ENCODE measurements around the gene EVPLL.
A peak's percentile ranks its signal among the peaks of the same experiment; 100 is the strongest.
"Not testable (repeated sequence)": the region's sequence is repeated elsewhere in the genome, so short reads cannot be mapped to it uniquely, and the experiment has no call there.

Gene EVPLL

DNA sequence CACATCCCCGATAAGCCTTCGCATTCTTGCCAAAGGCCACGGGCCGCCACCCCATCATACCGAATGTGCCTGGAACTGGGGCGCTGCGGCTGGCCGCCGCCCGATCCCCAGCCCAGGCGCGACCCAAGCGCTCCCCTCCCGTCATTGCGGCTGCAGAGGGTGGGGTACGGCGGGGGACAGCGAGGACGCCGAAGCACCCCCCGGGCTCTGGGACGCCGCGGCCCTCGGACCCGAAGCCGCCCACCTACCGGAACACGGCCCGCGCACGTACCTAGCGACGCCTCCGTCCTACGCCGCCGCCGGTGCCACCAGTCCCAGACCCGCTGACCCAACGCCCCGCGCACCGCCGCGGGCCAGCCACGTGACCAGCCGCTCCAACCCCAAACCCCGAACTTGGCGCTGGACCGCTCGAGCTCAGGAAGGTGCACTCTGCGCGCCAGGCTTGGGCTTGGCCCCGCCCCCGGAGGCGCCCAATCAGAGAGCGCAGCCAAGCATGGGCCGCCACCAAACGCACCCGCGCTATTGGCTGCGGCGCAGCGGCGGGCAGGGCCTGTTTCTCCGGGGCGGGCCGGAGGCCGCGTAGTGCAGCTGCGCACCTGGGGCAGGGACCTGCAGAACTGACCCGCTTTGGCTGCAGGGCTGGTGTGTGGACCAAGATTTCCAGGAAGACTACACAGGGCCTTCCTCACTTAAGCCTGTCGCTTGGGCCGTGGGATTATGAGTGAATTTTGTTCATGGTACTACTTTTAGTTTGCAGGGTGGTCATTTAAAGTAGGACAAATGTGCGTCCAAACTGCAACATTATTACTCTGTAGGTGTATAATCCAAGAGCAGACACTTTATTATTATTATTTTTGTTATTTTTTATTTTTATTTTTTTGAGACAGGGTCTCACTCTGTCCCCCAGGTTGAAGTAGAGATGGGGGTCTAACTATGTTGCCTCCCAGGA lies 14.2 kb upstream of the EVPLL start, which contains the start of gene SHMT1:
Gene SHMT1 (minus strand): TSS at position 450 of the 949 bp plus-strand sequence. CDS start 7,569 bp downstream, outside the sequence.
- Mint-ChIP-seq H3K27ac (ENCODE audit: low read depth) (peak within 1 kb of the TSS; percentile 87), H3K27me3 (no peaks in the 10 kb centered on the region), H3K4me1 (peaks cover 18% of the 10 kb centered on the region), H3K4me3 (peak within 1 kb of the TSS; percentile 91), H3K9me3 (no peaks in the 10 kb centered on the region), H3K36me3 (ENCODE audit: insufficient read depth) (peaks cover 12% of the 10 kb centered on the region)
- ATAC-seq (replicated peaks; ENCODE audit: extremely low read depth, poor library complexity, severe bottlenecking) (peak; percentile 100), DNase-seq (ENCODE audit: low spot score in 2 of 2) (peak; percentile 79 to 82)

DNA sequence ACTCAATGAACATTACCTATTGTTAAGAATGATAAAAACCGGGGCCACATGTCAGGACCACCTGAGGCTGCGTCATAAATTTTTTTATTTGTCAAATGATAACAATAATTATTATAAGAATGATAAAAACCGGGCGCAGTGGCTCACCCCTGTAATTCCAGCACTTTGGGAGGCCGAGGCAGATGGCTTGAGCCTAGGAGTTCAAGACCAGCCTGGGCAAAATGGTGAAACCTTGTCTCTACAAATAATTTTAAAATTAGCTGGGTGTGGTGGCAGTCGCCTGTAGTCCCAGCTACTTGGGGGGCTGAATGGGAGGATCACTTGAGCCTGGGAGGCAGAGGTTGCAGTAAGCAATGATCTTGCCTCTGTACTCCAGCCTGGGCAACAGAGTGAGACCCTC lies 13.4 kb upstream of the EVPLL start:
- Mint-ChIP-seq H3K36me3 (ENCODE audit: insufficient read depth) (peaks cover 12% of the 10 kb centered on the region), H3K27ac (ENCODE audit: low read depth) (no peak overlapping the region), H3K9me3 (no peaks in the 10 kb centered on the region), H3K4me3 (no peak overlapping the region), H3K27me3 (no peaks in the 10 kb centered on the region), H3K4me1 (peaks cover 18% of the 10 kb centered on the region)
- DNase-seq (ENCODE audit: low spot score in 2 of 2) (no peak), ATAC-seq (replicated peaks; ENCODE audit: extremely low read depth, poor library complexity, severe bottlenecking) (no peak)

DNA sequence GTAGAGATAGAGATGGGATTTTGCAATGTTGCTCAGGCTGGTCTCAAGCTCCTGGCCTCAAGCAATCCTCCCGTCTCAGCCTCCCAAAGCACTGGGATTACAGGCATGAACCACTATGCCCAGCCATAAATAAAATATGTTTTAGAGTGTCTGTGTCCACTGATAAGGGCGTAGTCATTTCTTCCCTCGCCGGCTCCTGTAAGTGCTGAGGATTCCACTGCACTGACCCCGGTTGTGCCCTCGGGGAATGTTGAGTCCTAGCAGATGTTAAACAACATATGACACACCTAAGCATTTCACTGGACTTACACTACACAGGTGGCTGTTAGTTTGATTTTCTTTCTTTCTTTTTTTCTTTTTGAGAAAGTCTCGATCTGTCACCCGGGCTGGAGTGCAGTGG lies 8.6 kb upstream of the EVPLL start:
- DNase-seq (ENCODE audit: low spot score in 2 of 2) (no peak), ATAC-seq (replicated peaks; ENCODE audit: extremely low read depth, poor library complexity, severe bottlenecking) (no peak)
- peaks cover 20% of the 10 kb centered on the region for H3K27me3 Mint-ChIP-seq
- H3K9me3 Mint-ChIP-seq: no peaks in the 10 kb centered on the region
- H3K4me3 Mint-ChIP-seq: no peak overlapping the region
- H3K4me1 Mint-ChIP-seq: no peaks in the 10 kb centered on the region
- no peak overlapping the region for H3K27ac Mint-ChIP-seq (ENCODE audit: low read depth)
- H3K36me3 Mint-ChIP-seq (ENCODE audit: insufficient read depth): no peaks in the 10 kb centered on the region

DNA sequence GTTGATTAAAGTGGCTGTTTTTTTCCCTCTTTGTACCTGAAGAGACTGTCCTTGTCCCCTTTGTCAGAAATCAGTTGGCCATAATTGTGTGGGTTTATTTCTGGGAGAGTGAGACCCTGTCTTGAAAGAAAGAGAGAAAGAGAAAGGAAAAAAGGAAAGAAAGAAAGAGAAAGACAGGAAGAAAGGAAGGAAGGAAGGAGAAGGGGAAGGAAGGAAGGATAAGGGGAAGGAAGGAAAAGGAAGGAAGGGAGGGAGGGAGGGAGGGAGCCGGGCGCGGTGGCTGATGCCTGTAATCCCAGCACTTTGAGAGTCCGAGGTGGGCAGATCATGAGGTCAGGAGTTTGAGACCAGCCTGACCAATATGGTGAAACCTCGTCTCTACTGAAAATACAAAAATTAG lies 6.8 kb upstream of the EVPLL start:
- no peak overlapping the region for H3K4me3 Mint-ChIP-seq
- no peaks in the 10 kb centered on the region for H3K9me3 Mint-ChIP-seq
- peak overlapping the region; percentile 52 for H3K27ac Mint-ChIP-seq (ENCODE audit: low read depth)
- ATAC-seq (replicated peaks; ENCODE audit: extremely low read depth, poor library complexity, severe bottlenecking) (no peak), DNase-seq (ENCODE audit: low spot score in 2 of 2) (no peak)
- H3K27me3 Mint-ChIP-seq: peaks cover 20% of the 10 kb centered on the region
- no peaks in the 10 kb centered on the region for H3K36me3 Mint-ChIP-seq (ENCODE audit: insufficient read depth)
- H3K4me1 Mint-ChIP-seq: no peaks in the 10 kb centered on the region

DNA sequence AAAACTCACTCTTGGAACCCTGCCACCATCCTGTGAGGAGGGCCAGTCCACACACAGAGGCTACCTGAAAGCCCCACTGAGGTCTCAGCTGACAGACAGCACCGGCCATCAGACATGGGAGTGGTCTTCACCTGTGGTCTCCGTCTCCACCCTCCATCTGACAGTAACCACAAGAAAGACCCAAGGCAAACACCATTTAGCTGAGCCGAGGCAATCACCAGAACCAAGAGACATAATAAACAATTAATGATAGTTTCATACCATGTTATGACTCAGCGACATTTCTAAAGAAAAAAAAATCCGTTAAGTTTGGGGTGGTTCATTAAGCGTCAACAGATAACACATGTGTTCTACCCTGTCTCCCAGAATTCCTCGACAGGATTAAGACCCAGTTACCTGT lies 6.1 kb upstream of the EVPLL start:
- no peaks in the 10 kb centered on the region for H3K36me3 Mint-ChIP-seq (ENCODE audit: insufficient read depth)
- peaks cover 20% of the 10 kb centered on the region for H3K27me3 Mint-ChIP-seq
- no peaks in the 10 kb centered on the region for H3K9me3 Mint-ChIP-seq
- no peaks in the 10 kb centered on the region for H3K4me1 Mint-ChIP-seq
- H3K4me3 Mint-ChIP-seq: no peak overlapping the region
- ATAC-seq (replicated peaks; ENCODE audit: extremely low read depth, poor library complexity, severe bottlenecking) (no peak), DNase-seq (ENCODE audit: low spot score in 2 of 2) (no peak)
- H3K27ac Mint-ChIP-seq (ENCODE audit: low read depth): no peak overlapping the region

DNA sequence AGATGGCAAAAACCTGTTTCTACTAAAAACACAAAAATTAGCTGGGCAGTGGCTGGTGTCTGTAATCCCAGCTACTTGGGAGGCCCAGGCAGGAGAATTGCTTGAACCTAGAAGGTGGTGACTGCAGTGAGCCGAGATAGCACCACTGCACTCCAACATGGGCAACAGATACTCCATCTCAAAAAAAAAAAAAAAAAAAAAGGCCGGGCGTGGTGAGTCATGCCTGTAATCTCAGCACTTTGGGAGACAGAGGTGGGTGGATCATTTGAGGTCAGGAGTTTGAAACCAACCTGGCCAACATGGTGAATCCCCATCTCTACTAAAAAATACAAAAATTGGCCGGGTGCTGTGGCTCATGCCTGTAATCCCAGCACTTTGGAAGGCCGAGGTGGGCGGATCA lies 4.4 kb upstream of the EVPLL start:
- H3K27ac Mint-ChIP-seq (ENCODE audit: low read depth); ATAC-seq (replicated peaks; ENCODE audit: extremely low read depth, poor library complexity, severe bottlenecking); H3K9me3 Mint-ChIP-seq; H3K4me3 Mint-ChIP-seq; DNase-seq (ENCODE audit: low spot score in 2 of 2); H3K4me1 Mint-ChIP-seq; H3K36me3 Mint-ChIP-seq (ENCODE audit: insufficient read depth): not testable (repeated sequence)
- peaks cover 20% of the 10 kb centered on the region for H3K27me3 Mint-ChIP-seq

DNA sequence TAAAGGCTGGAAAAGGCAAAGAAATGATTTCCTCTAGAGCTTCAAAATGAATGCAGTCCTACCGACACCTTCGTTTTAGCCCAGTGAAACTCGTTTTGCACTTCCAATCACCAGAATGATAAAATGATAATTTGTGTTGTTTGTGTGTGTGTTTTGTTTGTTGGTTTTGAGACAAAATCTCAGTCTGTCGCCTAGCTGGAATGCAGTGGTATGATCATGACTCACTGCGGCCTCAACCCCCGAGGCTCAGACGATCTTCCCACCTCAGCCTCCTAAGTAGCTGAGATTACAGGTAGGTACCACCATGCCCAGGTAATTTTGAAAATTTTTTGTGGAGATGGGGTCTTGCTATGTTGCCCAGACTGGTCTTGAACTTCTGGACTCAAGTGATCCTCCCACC lies 3.4 kb upstream of the EVPLL start:
- Mint-ChIP-seq H3K9me3 (no peaks in the 10 kb centered on the region), H3K4me1 (no peaks in the 10 kb centered on the region)
- ATAC-seq (replicated peaks; ENCODE audit: extremely low read depth, poor library complexity, severe bottlenecking): no peak

DNA sequence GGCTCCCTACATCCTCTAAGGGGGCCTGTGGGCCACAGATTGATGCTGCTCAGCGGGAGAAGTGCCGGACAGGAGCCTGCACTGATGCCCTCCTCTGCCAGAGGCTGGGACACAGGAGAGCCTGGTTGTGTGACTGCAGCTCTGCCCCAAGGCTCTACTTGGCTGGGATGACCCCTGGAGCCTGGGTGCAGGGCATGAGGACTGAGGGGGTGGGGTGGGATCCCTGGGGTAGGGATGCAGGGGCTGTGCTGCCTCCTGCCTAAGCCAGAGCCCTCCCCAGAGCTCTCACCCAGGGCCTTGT lies 577 bp downstream of the EVPLL start:
- Mint-ChIP-seq H3K27ac (ENCODE audit: low read depth) (no peak overlapping the region), H3K4me3 (no peak overlapping the region), H3K27me3 (peaks cover 14% of the 10 kb centered on the region), H3K36me3 (ENCODE audit: insufficient read depth) (peaks cover 2% of the 10 kb centered on the region), H3K9me3 (no peaks in the 10 kb centered on the region), H3K4me1 (no peaks in the 10 kb centered on the region)
- DNase-seq (ENCODE audit: low spot score in 2 of 2) (no peak), ATAC-seq (replicated peaks; ENCODE audit: extremely low read depth, poor library complexity, severe bottlenecking) (no peak)

More for the DNA sequence above, 3.4 kb upstream of the EVPLL start:
- H3K27me3 Mint-ChIP-seq: peaks cover 20% of the 10 kb centered on the region
- no peak overlapping the region for H3K27ac Mint-ChIP-seq (ENCODE audit: low read depth)
- H3K36me3 Mint-ChIP-seq (ENCODE audit: insufficient read depth): no peaks in the 10 kb centered on the region
- no peak for DNase-seq (ENCODE audit: low spot score in 2 of 2)
- H3K4me3 Mint-ChIP-seq: no peak overlapping the region

DNA sequence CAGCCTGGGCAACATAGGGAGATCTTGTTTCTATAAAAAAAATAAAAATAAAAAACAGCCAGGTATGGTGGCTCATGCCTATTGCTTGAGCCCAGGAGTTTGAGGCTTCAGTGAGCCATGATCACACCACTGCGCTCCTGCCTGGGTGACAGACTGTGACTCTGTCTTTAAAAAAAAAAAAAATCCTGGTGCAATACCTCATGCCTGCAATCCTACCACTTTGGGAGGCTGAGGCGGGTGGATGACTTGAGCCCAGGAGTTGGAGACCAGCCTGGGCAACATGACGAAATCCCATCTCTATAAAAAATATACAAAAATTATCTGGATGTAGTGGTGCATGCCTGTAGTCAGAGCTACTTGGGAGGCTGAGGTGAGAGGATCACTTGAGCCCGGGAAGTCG lies 1.0 kb downstream of the EVPLL start:
- not testable (repeated sequence) for H3K9me3 Mint-ChIP-seq; H3K4me3 Mint-ChIP-seq; DNase-seq (ENCODE audit: low spot score in 2 of 2); H3K36me3 Mint-ChIP-seq (ENCODE audit: insufficient read depth); ATAC-seq (replicated peaks; ENCODE audit: extremely low read depth, poor library complexity, severe bottlenecking); H3K27ac Mint-ChIP-seq (ENCODE audit: low read depth); H3K4me1 Mint-ChIP-seq
- H3K27me3 Mint-ChIP-seq: peaks cover 14% of the 10 kb centered on the region

DNA sequence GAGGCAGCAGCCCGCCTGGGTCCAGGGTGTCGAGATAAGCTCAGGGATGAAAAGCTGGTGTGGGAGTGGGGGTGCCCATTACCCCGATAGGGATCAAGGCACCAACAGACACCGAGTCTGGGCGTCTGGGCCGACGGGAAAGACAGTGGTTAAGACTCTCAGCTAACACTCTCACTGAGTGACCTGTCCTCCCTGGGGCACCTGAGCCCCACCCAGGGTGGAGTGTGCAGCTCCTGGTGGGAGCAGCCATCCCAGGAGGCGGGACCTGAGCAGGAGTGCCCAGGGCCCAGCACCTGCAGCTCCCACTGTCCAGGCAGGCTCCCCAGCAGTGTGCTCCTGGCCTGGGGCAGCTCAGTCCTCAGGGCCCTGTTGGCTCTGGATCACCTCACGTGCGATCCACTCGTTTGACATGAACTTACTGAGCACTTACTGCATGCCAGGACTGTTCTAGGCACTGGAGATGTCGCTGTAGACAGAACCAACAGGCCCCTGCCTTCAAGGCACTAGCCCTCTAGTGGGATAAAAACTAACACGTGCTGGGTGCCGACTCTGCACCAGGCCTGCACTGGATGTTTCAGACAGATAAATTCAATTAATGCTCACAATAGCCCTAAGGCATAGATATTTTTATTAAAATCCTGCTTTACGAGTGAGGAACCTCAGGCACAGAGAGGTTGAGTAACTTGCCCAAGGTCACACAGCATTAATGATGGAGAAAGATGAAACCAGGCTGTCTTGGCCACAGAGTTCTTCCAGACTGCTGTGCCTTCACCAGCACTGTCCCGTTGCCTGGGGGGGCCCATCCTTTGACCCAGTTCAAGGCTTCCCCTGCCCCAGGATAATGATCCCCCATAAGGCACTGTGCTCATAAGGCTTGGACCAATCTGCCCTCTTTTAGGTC lies 1.9 kb downstream of the EVPLL start:
- Mint-ChIP-seq H3K27ac (ENCODE audit: low read depth) (no peak overlapping the region), H3K9me3 (no peaks in the 10 kb centered on the region), H3K36me3 (ENCODE audit: insufficient read depth) (peaks cover 2% of the 10 kb centered on the region), H3K27me3 (peaks cover 14% of the 10 kb centered on the region), H3K4me3 (no peak overlapping the region), H3K4me1 (no peaks in the 10 kb centered on the region)
- DNase-seq (ENCODE audit: low spot score in 2 of 2) (no peak), ATAC-seq (replicated peaks; ENCODE audit: extremely low read depth, poor library complexity, severe bottlenecking) (no peak)

DNA sequence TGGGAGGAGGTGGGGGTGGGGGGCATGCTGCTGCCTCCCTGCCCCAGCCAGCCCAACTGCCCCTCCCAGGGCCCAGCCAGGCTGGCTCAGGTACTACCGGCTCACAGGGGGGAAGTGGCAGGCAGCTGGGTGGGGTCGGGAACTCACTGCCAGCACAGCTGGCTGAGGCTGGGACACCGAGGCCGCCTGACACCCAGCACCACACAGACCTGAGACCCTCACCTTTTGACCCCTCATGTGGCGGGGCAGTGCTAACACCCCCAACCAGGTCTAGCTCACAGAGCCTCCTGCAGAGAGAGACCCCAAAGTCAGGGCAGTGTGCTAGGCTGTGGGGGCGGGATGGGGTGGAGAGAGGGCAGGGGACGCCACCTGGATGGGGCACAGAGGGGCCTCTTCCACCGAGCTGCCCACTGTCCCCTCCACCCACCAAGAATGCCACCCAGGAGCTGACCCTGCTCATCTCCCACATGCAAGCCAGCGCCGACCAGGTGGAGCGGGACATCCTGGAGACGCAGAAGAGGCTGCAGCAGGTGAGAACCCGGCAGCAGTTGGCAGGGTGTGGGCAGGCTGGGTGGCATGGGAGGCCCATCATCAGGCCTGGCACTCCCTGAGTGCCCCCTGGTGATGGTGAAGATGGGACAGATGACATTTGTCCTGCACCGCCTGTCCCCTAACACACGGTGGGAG lies 3.0 kb downstream of the EVPLL start:
- Mint-ChIP-seq H3K4me1 (no peaks in the 10 kb centered on the region), H3K27ac (ENCODE audit: low read depth) (no peak overlapping the region), H3K36me3 (ENCODE audit: insufficient read depth) (peaks cover 2% of the 10 kb centered on the region), H3K4me3 (no peak overlapping the region), H3K9me3 (no peaks in the 10 kb centered on the region), H3K27me3 (peaks cover 14% of the 10 kb centered on the region)
- DNase-seq (ENCODE audit: low spot score in 2 of 2): no peak
- no peak for ATAC-seq (replicated peaks; ENCODE audit: extremely low read depth, poor library complexity, severe bottlenecking)

DNA sequence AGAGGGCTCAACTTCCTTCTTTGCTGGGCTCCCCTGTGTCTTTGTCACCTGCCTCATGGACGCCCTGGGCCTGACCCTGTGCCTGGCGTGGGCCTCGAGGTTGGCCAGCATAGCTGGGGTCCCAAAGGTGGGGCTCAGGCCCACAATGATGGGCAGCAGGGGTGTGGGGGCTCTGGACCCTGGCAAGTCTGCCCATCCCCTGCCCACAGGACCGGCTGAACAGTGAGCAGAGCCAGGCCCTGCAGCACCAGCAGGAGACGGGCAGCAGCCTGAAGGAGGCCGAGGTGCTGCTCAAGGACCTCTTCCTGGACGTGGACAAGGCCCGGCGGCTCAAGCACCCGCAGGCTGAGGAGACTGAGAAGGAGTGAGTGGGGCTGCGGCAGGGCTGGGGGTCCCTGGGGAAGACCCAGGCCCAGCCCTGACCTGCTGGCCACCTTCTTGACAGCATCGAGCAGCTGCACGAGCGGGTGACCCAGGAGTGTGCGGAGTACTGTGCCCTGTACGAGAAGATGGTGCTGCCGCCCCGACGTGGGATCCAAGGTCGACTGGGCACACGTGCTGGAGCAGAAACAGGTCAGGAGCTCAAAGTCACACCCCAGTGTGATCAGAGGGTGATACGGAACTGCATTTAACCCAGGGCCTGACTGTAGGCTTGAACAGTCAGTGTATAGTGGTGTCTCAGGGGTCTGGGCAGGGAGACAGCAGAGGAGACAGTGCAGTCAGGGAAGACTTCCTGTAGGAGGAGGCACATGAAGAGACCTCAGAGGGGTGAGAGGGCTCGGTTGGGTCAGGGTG lies 3.8 kb downstream of the EVPLL start:
- peak overlapping the region; percentile 25 for H3K27ac Mint-ChIP-seq (ENCODE audit: low read depth)
- H3K9me3 Mint-ChIP-seq: no peaks in the 10 kb centered on the region
- H3K4me1 Mint-ChIP-seq: no peaks in the 10 kb centered on the region
- H3K36me3 Mint-ChIP-seq (ENCODE audit: insufficient read depth): peaks cover 2% of the 10 kb centered on the region
- DNase-seq (ENCODE audit: low spot score in 2 of 2) (no peak), ATAC-seq (replicated peaks; ENCODE audit: extremely low read depth, poor library complexity, severe bottlenecking) (no peak)
- H3K27me3 Mint-ChIP-seq: peaks cover 14% of the 10 kb centered on the region
- peak overlapping the region; percentile 6 for H3K4me3 Mint-ChIP-seq
